HG03025 (cell line): Measurements from ENCODE around the gene COMMD8.

ENCODE experiments used
- ATAC-seq: cut with Tn5 transposase; IDR thresholded peaks from one replicate; pipeline ENCODE4 v1.9.1; 2021; ENCODE audit warnings: mild to moderate bottlenecking, moderate library complexity; ENCODE audit not compliant: unreplicated experiment, low FRiP score

Gene COMMD8

GRCh38 chr4:47473141-47473750, 9.7 kb upstream of the COMMD8 start:
- ATAC-seq, result no peak

GRCh38 chr4:47471591-47471990, 8.1 kb upstream of the COMMD8 start:
- ATAC-seq, result no peak

GRCh38 chr4:47471064-47471463, 7.6 kb upstream of the COMMD8 start:
- no peak for ATAC-seq

- ATAC-seq, result no peak
Measured at GRCh38 chr4:47469951-47470350, 6.4 kb upstream of the COMMD8 start.

- no peak for ATAC-seq
Measured at GRCh38 chr4:47468706-47469365, 5.3 kb upstream of the COMMD8 start.

- ATAC-seq, result no peak
Measured at GRCh38 chr4:47466056-47466785, 2.7 kb upstream of the COMMD8 start.

GRCh38 chr4:47465004-47465403, 1.5 kb upstream of the COMMD8 start:
- ATAC-seq, result no peak

- peak; percentile 26 for ATAC-seq
Measured at GRCh38 chr4:47462799-47463234, 685 bp downstream of the COMMD8 start.

- no peak for ATAC-seq
Measured at GRCh38 chr4:47451657-47452056, 11.8 kb downstream of the COMMD8 start.

GRCh38 chr4:47444031-47444430, 19.5 kb downstream of the COMMD8 start:
- ATAC-seq, result no peak

GRCh38 chr4:47442980-47443379, 20.5 kb downstream of the COMMD8 start:
- peak; percentile 68 for ATAC-seq

GRCh38 chr4:47434931-47435330, 28.6 kb downstream of the COMMD8 start:
- ATAC-seq, result no peak

GRCh38 chr4:47432749-47433148, 30.8 kb downstream of the COMMD8 start:
- no peak for ATAC-seq

GRCh38 chr4:47427935-47428334, 35.6 kb downstream of the COMMD8 start:
- no peak for ATAC-seq

GRCh38 chr4:47425628-47426027, 37.9 kb downstream of the COMMD8 start:
- ATAC-seq, result no peak

GRCh38 chr4:47419296-47419695, 44.2 kb downstream of the COMMD8 start:
- ATAC-seq, result no peak

GRCh38 chr4:47418147-47418546, 45.4 kb downstream of the COMMD8 start:
- ATAC-seq, result no peak

GRCh38 chr4:47415719-47416118, 47.8 kb downstream of the COMMD8 start:
- peak; percentile 63 for ATAC-seq

GRCh38 chr4:47413521-47413920, 50.0 kb downstream of the COMMD8 start:
- ATAC-seq, result no peak

- ATAC-seq, result no peak
Measured at GRCh38 chr4:47410271-47410670, 53.2 kb downstream of the COMMD8 start.

GRCh38 chr4:47406408-47406807, 57.1 kb downstream of the COMMD8 start:
- ATAC-seq, result no peak
